ENCODE data around the gene BRIX1.
"Not testable (repeated sequence)": the region's sequence is repeated elsewhere in the genome, so short reads cannot be mapped to it uniquely, and the experiment has no call there.

Gene BRIX1

GRCh38 chr5:34968258-34968657 is 52.7 kb downstream of the BRIX1 start:
- DNase-seq (ENCODE audit: low read depth): no peak

GRCh38 chr5:34970552-34970951 is 55.0 kb downstream of the BRIX1 start:
- DNase-seq (ENCODE audit: low read depth): no peak

GRCh38 chr5:34971655-34972054 is 56.1 kb downstream of the BRIX1 start:
- DNase-seq (ENCODE audit: low read depth): not testable (repeated sequence)
